ENCODE data around the gene ROBO1.

GRCh38 chr3:79815478-79815877 lies 47.7 kb upstream of the ROBO1 start:
- TF ChIP-seq CTCF (optimal IDR thresholded peaks at IDR 0.05 in 1 of 3, IDR thresholded peaks at IDR 0.05 in 1 of 3, conservative IDR thresholded peaks at IDR 0.05 in 1 of 3; ENCODE audit: extremely low read depth in 1 of 3, insufficient read depth in 2 of 3, low read length in 3 of 3) (no peak), EZH2 (IDR thresholded peaks at IDR 0.05; ENCODE audit: low read length) (no peak)
